Left forelimb (tissue), 1 donor: ENCODE measurements around the gene IL1RAP.
"Not testable (repeated sequence)": the region's sequence is repeated elsewhere in the genome, so short reads cannot be mapped to it uniquely, and the experiment has no call there.

Source experiments
- DNase-seq: peaks from one replicate; pipeline ENCODE4 v3.0.0-alpha.2; 2018; ENCODE audit warnings: low spot score

The IL1RAP gene

GRCh38 chr3:190506271-190506670 is 7.6 kb upstream of the IL1RAP start:
- DNase-seq = no peak

DNA sequence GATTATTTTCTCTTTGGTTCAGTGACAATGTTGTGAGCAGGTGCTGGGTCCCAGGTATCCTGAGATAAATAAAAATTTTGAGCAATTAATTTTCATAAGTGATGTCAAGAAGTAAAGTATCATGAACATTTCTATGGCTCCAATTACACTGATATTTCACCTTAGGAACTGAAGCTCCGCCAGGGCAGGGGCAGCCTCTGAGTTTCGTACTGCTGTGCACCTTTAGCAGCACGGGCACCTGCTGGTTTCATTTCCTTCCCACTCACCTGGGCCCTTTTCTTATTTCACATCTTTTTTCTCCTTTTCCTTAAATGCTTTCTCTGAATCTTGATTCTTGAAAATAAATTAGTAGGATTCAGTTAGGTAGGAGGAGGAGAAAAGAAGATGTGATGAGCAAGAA is 1.2 kb upstream of the IL1RAP start:
- DNase-seq = no peak

DNA sequence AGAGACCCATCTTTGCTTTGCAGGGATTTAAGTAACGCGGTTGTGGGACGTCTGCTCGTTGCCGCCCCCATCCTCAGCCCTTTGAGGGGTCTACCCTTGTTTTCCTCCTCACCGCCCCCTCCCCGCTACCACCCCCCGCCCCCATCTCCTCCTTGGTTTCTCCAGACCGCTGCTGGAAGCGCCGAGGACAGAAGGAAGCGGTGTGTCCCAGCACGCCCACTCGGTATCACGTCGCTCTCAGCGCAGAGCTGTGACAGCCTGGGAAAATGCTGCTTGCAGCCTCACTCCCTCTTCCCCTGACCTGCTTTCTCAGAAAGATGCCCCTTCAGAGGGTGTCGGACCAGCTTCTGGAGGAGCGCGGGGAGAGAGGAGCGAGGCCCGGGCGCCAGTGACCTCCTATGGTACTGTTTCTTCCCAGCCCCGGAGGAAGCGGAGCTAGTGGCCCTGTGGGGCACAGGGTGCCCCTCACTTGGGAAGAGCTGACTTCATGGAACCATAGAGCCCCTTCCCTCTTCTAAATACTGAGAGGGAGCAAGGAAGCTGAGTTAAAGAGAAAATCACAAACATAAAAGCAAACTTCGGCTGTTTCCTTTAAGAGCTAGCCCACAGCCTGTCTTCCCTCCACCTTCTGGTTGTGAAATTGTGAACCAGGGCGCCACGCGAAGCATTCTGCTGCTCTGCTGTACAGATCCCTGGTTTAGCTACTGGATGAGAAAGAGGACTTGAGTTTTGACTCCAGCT is 698 bp downstream of the IL1RAP start:
- DNase-seq = peak; percentile 69

- DNase-seq = no peak
Measured at GRCh38 chr3:190516416-190516815, 2.5 kb downstream of the IL1RAP start.

- no peak for DNase-seq
Measured at GRCh38 chr3:190517687-190518086, 3.8 kb downstream of the IL1RAP start.

DNA sequence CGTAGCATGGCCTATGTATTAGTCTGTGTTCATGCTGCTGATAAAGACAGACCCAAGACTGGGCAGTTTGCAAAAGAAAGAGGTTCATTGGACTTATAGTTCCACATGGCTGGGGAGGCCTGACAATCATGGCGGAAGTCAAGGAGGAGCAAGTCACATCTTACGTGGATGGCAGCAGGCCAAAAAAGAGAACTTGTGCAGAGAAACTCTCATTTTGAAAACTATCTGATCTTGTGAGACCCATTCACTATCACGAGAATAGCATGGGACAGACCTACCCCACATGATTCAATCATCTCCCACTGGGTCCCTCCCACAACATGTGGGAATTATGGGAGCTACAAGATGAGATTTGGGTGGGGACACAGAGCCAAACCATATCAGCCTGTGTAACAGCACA is 4.6 kb downstream of the IL1RAP start:
- DNase-seq = not testable (repeated sequence)

DNA sequence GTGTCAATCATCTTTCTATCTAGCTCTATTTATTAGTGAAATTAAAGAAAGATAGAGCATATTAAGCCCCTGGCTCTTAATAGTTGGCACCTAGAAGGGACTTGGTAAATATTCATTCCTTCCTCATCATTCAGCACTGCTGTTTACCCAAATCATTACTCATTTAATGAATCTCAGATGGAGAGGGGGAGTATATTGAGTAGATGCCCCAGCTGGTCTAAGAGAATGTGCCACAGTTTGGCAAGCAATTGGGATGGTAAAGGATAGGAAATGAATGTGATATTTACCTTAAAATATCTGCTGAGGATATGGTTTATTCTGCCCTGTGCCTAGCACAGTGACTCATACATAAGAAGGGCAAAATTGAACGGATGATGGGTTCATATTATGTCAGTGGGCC is 6.0 kb downstream of the IL1RAP start:
- no peak for DNase-seq

DNA sequence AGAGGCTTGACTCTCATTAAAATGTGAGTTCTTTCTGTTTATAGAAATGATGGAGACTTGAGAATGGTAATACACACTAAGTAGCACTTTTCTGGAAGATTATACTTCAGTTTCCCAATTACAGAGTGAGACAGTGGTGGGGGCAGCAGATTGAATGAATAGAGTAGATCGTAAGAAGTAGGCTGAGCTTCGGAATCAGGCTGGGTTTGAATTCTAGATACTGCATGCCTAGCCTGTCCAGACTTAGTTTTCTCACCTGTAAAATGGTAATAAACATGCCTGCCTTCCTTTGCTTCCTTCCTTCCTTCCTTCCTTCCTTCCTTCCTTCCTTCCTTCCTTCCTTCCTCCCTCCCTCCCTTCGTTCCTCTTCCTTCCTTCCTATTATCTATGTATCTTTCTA is 8.1 kb downstream of the IL1RAP start:
- DNase-seq = no peak

DNA sequence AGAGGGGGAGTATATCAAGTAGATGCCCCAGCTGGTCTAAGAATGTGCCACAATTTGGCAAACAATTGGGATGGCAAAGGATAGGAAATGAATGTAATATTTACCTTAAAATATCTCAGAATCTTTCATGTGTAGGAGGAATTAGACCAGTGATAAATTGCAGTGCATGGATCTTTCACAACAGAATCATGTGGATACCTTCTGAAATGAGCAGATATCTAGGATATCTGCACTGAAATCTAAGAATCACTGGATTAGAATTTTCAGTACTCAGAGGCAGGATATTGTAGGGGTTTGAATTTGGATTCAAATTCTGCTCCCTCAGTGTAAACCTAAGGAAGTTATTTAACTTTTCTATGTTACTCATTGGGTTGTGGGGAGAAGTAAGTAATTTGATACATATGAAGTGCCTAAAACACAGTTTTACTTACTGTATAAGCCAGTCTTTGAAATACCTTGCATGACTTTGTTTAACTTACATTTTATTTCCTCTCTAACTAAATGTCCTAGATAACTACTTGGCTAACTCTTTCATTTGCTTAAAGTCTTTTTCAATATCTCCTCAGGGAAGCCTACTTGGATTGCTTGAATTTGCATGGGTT is 8.8 kb downstream of the IL1RAP start:
- DNase-seq = no peak

DNA sequence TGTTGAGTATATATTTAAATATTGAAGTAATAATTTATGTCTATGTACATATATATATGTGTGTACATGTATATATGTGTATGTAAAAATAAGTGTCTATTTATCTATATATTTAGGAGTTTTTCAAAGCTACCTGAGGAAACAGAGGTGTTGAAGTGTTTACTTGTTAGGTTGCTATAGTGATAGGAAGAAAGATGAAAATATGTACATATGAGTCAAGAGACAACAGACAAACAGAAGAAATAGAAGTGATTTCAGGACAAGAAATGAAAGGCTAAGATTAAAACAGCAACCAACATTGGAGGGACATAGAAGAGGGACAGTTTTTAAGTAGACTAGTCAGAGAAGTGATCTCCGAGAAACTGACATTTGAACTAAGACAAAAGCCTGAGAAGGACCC is 11.1 kb downstream of the IL1RAP start:
- DNase-seq = no peak

- no peak for DNase-seq
Measured at GRCh38 chr3:190525634-190526033, 11.7 kb downstream of the IL1RAP start.

DNA sequence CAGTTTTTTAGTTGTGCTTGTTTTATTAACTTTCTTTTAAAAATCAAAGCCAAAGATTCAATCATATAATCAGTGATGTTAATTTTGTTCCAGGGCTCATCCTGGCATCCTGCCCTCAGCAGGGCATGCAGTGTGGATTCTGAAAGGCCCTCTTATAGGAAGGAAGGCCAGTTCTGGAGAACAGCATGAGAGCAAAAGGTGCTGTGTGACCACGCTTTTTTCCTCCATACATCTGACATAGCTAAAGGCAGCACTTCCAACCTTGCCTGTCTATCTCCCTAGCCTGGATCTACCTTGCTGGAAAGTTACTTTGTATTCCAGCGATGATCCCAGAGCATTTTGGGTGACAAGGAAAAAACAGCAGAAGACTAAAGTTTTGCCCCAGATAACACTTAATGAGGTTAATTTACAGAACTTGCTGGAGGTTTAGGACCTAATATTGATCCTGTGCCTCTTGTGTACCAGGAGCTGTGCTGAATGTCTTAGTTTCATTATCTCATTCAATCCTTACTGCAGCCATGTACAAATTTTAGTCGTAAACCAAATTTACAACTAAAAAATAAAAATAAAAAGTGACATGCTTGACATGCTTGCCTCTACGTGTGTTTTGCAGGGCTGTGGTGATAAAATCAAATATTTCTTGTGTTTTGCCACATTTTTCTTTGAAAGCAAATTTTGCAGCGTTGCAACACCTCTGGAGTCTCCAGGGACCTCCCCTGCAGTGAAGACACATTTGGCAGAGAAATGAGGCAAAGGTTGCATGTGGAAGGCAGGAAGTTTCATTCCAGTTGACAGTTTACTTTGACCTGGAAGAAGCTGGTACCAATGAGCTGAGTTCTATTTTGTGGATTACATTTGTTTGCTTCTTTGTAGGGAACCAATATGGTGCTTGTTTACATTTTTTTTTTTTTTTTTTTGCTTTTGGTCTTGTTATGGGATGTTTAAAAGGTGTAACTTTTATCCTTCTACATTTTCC is 13.2 kb downstream of the IL1RAP start:
- no peak for DNase-seq

GRCh38 chr3:190528706-190529105 is 14.8 kb downstream of the IL1RAP start:
- DNase-seq = no peak

GRCh38 chr3:190531406-190531805 is 17.5 kb downstream of the IL1RAP start:
- DNase-seq = no peak

DNA sequence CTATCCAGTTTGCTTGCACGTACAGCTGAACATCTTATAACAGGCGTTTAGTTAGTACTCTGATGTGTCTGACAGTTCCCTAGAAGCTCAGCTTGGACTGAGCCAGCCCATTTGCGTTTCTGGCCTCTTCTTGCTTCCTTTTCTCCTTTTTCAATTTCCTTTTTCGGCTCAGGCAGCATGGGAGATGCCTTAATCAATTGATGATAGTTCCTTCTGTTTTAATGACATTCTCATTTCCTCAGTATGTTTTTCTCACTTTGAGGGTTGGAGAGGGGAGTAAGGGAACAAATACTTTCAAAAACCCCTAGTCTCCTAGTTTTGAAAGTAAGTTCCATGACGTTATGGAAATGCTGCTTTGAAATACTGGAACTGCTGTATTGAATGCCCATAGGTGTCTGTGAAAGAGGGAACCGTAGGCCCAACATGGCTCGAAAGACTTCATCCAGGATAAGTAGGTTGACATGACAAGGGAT is 18.9 kb downstream of the IL1RAP start:
- DNase-seq = no peak

DNA sequence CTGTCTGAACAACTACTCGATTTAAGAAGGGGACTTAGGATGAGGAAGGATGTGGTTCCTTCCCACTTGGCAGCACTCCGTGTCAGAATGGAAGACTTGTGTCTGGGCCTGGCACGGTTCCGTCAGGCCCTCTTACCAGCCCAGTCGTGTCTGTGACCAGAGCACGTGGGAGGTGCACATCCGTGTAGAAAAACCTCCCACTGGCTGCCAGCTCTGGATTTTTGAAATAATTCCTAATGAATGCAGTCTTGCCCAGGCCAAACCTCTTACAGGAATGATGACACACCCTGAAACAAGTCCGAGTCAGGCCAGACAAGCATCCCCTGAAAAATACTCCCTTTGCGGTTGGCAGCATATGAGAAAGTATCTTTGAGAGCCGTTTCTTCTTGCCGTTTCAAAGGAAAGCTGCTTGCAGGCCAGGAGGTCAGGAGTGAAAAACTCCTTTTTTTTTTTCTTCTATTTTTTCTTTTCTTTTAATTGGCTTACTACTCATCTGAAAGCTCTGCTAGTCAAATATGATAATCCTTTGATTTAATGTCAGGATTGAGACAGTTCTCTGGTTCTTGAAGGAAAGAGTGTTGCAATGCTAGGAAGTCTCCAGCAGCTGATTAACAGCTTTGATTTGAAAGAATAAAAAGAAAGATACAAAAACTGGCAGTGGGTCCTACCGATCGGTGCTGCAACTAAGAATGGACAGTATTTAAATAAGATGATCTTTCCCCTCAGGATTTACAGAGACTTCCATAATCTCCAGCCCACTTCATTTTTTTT is 19.8 kb downstream of the IL1RAP start:
- DNase-seq = no peak

GRCh38 chr3:190534386-190534785 is 20.5 kb downstream of the IL1RAP start:
- DNase-seq = no peak

DNA sequence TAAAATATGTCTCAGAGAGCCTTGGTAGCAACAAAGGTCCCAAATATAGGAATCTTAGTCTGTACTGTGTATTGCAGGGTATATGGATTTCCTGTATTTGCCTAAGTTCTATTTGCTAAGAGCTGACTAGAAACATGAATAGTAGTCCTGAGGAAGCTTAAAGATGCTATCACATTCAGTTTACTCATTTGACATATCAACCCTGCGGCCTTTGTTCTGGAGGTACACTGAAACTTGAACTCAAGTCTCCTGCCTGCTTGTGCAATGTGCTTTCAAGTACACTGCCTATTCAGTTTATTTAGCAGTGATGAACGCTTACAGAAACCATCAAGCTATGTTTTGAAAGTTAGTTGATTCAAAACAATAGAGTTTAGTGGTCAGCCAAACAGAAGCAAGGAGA is 21.1 kb downstream of the IL1RAP start:
- no peak for DNase-seq

GRCh38 chr3:190537146-190537545 is 23.3 kb downstream of the IL1RAP start:
- DNase-seq = no peak

GRCh38 chr3:190538288-190538687 is 24.4 kb downstream of the IL1RAP start:
- no peak for DNase-seq

DNA sequence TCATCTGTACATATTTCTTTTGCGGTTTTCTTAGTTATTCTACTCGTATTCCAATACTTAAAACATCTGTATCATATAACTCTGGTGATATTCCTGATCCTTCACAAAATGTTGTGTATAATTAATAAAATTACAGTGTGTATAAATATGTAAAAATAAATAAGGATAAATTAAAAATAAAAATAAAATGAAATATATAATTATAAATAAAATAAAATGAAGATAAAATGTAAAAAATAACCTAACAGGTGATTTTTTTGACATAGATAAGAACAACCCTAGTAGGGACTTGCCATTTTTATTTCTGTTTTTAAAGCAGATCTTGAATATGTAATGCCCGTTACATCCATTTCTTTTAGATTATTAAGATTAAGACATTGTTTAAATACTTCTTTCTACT is 25.6 kb downstream of the IL1RAP start:
- DNase-seq = no peak

DNA sequence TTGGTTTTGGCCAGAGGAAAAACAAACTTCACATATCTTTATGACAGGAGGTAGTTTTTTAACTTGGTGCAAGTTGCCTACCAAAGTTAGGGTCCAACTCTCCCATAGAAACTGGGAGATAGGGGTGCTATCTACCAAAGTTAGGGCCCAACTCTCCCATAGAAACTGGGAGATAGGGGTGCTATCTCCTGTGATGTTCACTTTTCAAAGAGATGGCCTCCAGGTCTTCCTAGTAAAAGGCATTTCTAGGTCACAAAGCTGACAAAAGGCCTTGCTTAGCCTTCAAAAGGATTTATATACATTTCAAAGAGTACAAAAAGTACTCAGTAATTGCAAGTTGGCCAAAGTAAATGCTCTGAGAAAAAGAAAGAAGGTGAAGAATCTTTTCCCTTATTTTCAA is 27.1 kb downstream of the IL1RAP start:
- no peak for DNase-seq
